Measurements from ENCODE around the gene YY1. TPM values are rescaled to one million over a fixed set of nuclear protein-coding genes. Genes with fewer than 3 reads are reported as not detected.

The YY1 gene
- total and polyA plus RNA-seq, 2 of the 8 experiments (the other 6 are each of a cell fraction or from before 2014, with no cell fraction given) = 26.4 to 106 TPM

- TF ChIP-seq PHF8 (conservative IDR thresholded peaks at IDR 0.05; ENCODE audit: low read depth, low read length) (no peak), FOSL1 (IDR thresholded peaks at IDR 0.05; ENCODE audit: insufficient read depth, low read depth, low read length) (no peak), SAP30 (IDR thresholded peaks at IDR 0.05; ENCODE audit: insufficient read depth, insufficient replicate concordance, low read length) (no peak)
Observed at GRCh38 chr14:100314724-100315123, 75.8 kb downstream of the YY1 start (continued).
